Hepatocyte (in vitro differentiated cells): Measurements from ENCODE around the gene PTPN1.

Experiments used
- CTCF ChIP-seq: fragments of 200-600 bp; sonication (generic); IDR thresholded peaks from 2 replicates; pipeline ENCODE4 v1.5.1; 2016; ENCODE audit warnings: antibody characterized with exemption, mild to moderate bottlenecking; ENCODE audit not compliant: poor library complexity
- EZH2phosphoT487 ChIP-seq: fragments of 200-600 bp; sonication (generic); IDR thresholded peaks from one replicate; pipeline ENCODE4 v1.6.1; 2018; ENCODE audit warnings: antibody characterized with exemption, mild to moderate bottlenecking, low read depth, moderate library complexity; ENCODE audit not compliant: unreplicated experiment, severe bottlenecking

DNA sequence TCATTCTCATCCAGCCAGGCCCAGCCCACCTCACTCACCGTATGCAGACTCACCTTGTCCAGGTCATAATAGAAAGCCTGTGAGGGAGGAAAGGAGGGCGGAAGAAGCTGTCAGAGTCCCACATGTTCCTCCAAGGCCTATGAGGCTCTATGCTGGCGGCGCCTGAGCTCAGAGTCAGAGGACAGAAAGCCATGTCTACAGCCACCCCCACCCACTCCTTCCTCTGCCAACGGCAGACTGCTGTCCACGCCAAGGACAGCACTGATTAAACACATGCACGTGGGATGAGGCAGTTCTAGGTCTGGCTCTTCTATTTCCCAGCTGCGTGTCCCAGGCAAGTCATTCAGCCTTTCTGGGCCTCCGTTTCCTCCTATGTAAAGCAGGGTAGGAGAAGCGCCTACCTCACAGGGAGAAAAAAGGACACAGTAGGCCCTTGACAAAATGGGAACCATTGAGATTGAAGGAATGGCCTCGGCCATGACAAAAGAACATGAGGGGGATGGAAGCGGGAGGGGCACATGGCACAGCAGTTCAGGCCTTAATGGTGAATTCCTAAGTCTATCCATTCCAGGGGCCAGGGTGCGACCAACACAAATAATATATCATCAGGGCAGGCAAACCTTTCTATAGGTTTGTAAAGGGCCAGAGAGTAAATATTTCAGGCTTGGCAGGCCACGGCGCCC lies 101.1 kb downstream of the PTPN1 start:
- no peak for TF ChIP-seq CTCF
- TF ChIP-seq EZH2phosphoT487: no peak
